HepG2 (cell line): ENCODE results near the gene ZFR. TPM values are rescaled to one million over a fixed set of nuclear protein-coding genes. Genes with fewer than 3 reads are reported as not detected.

Experiments
- ASH2L ChIP-seq: fragments of 300-600, 200-600 bp; sonication (generic); IDR thresholded peaks from 2 replicates; pipeline ENCODE4 v1.7.0; 2017; ENCODE audit warnings: low read depth, mild to moderate bottlenecking, moderate library complexity, mixed read lengths, low read length; ENCODE audit not compliant: insufficient read length
- MLLT10 ChIP-seq: sonication (generic); formaldehyde crosslinking; IDR thresholded peaks from 2 replicates; pipeline ENCODE4 v1.4.0; 2020; ENCODE audit warnings: missing genetic modification reagents
- MXD3 ChIP-seq: IDR thresholded peaks from 2 replicates; pipeline ENCODE4 v1.6.1; 2016; ENCODE audit warnings: mild to moderate bottlenecking, missing biosample characterization, missing genetic modification reagents
- PRDM15 ChIP-seq: sonication (generic); formaldehyde crosslinking; IDR thresholded peaks from 2 replicates; pipeline ENCODE4 v1.4.0; 2020; ENCODE audit warnings: missing genetic modification reagents
- U2AF2 ChIP-seq: fragments of 200-400 bp; formaldehyde crosslinking; IDR thresholded peaks from 2 replicates; pipeline ENCODE4 v1.6.1; 2017; ENCODE audit warnings: low read depth, mild to moderate bottlenecking, low read length
- ZNF264 ChIP-seq: sonication (generic); formaldehyde crosslinking; IDR thresholded peaks from 2 replicates; pipeline ENCODE4 v1.4.0; 2020; ENCODE audit warnings: missing genetic modification reagents
- ZNF362 ChIP-seq: sonication (generic); formaldehyde crosslinking; IDR thresholded peaks from 2 replicates; pipeline ENCODE4 v1.4.0; 2020; ENCODE audit warnings: missing genetic modification reagents, mild to moderate bottlenecking, borderline replicate concordance
- ZNF501 ChIP-seq: sonication (generic); formaldehyde crosslinking; IDR thresholded peaks from 2 replicates; pipeline ENCODE4 v1.5.1; 2020; ENCODE audit warnings: mild to moderate bottlenecking, moderate library complexity, missing genetic modification reagents
- ZNF577 ChIP-seq: sonication (generic); formaldehyde crosslinking; IDR thresholded peaks from 2 replicates; pipeline ENCODE4 v1.4.0; 2020; ENCODE audit warnings: mild to moderate bottlenecking, low read depth, missing genetic modification reagents, borderline replicate concordance
- polyA plus RNA-seq, 8 experiments: library from polyadenylated mRNA; depleted of rRNA in 3 of 8; stranded (reverse) in 7 of 8; unstranded in 1 of 8; fragments of >200 nt; fragmentation: Illumina TruSeq in 4 of 8; extraction: Trizol in 4 of 8; gene quantifications; 2 replicates each; pipeline versions ENCODE4 v1.2.1 to v1.2.3, GENCODE V29; 2011 to 2016; ENCODE audit warnings: low read depth in 4 of 8, missing spikeins in 1 of 8, mixed read lengths in 1 of 8; ENCODE audit not compliant: insufficient read depth in 1 of 8
- total RNA-seq, 5 experiments: library from RNA; depleted of rRNA; stranded (reverse); fragments of >200 nt; fragmentation: Illumina TruSeq; extraction: Trizol; gene quantifications; 2 replicates each; pipeline ENCODE4 v1.2.3, GENCODE V29; 2016; ENCODE audit warnings: low read depth in 1 of 5
- TF ChIP-seq, protein P1 (sequence below): sonication (generic); formaldehyde crosslinking; IDR thresholded peaks from 2 replicates; pipeline ENCODE4 v1.4.0; 2020; ENCODE audit warnings: missing genetic modification reagents
- TF ChIP-seq, protein P2 (sequence below): IDR thresholded peaks from 2 replicates; pipeline ENCODE4 v1.6.1; 2018; ENCODE audit warnings: missing genetic modification reagents, mild to moderate bottlenecking, missing compliant biosample characterization
- TF ChIP-seq, protein P3 (sequence below): sonication (generic); formaldehyde crosslinking; IDR thresholded peaks from 2 replicates; pipeline ENCODE4 v1.5.0; 2020; ENCODE audit warnings: mild to moderate bottlenecking, missing genetic modification reagents

The ZFR gene
- total and polyA plus RNA-seq, 2 of the 13 experiments (the other 11 are each of a cell fraction or from before 2014, with no cell fraction given): 89.0 to 92.8 TPM

- 0 out of 2 replicates have a peak, but pooled peaks have one; percentile 46 for TF ChIP-seq PRDM15 (CRISPR knock-in tag)
- no peak for TF ChIP-seq U2AF2
- no peak for TF ChIP-seq ZNF577
- TF ChIP-seq, protein P1, sequence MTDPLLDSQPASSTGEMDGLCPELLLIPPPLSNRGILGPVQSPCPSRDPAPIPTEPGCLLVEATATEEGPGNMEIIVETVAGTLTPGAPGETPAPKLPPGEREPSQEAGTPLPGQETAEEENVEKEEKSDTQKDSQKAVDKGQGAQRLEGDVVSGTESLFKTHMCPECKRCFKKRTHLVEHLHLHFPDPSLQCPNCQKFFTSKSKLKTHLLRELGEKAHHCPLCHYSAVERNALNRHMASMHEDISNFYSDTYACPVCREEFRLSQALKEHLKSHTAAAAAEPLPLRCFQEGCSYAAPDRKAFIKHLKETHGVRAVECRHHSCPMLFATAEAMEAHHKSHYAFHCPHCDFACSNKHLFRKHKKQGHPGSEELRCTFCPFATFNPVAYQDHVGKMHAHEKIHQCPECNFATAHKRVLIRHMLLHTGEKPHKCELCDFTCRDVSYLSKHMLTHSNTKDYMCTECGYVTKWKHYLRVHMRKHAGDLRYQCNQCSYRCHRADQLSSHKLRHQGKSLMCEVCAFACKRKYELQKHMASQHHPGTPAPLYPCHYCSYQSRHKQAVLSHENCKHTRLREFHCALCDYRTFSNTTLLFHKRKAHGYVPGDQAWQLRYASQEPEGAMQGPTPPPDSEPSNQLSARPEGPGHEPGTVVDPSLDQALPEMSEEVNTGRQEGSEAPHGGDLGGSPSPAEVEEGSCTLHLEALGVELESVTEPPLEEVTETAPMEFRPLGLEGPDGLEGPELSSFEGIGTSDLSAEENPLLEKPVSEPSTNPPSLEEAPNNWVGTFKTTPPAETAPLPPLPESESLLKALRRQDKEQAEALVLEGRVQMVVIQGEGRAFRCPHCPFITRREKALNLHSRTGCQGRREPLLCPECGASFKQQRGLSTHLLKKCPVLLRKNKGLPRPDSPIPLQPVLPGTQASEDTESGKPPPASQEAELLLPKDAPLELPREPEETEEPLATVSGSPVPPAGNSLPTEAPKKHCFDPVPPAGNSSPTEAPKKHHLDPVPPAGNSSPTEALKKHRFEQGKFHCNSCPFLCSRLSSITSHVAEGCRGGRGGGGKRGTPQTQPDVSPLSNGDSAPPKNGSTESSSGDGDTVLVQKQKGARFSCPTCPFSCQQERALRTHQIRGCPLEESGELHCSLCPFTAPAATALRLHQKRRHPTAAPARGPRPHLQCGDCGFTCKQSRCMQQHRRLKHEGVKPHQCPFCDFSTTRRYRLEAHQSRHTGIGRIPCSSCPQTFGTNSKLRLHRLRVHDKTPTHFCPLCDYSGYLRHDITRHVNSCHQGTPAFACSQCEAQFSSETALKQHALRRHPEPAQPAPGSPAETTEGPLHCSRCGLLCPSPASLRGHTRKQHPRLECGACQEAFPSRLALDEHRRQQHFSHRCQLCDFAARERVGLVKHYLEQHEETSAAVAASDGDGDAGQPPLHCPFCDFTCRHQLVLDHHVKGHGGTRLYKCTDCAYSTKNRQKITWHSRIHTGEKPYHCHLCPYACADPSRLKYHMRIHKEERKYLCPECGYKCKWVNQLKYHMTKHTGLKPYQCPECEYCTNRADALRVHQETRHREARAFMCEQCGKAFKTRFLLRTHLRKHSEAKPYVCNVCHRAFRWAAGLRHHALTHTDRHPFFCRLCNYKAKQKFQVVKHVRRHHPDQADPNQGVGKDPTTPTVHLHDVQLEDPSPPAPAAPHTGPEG: 0 out of 2 replicates have a peak, but pooled peaks have one; percentile 44
- TF ChIP-seq, protein P2, sequence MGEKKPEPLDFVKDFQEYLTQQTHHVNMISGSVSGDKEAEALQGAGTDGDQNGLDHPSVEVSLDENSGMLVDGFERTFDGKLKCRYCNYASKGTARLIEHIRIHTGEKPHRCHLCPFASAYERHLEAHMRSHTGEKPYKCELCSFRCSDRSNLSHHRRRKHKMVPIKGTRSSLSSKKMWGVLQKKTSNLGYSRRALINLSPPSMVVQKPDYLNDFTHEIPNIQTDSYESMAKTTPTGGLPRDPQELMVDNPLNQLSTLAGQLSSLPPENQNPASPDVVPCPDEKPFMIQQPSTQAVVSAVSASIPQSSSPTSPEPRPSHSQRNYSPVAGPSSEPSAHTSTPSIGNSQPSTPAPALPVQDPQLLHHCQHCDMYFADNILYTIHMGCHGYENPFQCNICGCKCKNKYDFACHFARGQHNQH (CRISPR knock-in tag): no peak
- TF ChIP-seq ZNF501: peak; percentile 76
- peak; percentile 82 for TF ChIP-seq ASH2L
- no peak for TF ChIP-seq MLLT10
- TF ChIP-seq, protein P3, sequence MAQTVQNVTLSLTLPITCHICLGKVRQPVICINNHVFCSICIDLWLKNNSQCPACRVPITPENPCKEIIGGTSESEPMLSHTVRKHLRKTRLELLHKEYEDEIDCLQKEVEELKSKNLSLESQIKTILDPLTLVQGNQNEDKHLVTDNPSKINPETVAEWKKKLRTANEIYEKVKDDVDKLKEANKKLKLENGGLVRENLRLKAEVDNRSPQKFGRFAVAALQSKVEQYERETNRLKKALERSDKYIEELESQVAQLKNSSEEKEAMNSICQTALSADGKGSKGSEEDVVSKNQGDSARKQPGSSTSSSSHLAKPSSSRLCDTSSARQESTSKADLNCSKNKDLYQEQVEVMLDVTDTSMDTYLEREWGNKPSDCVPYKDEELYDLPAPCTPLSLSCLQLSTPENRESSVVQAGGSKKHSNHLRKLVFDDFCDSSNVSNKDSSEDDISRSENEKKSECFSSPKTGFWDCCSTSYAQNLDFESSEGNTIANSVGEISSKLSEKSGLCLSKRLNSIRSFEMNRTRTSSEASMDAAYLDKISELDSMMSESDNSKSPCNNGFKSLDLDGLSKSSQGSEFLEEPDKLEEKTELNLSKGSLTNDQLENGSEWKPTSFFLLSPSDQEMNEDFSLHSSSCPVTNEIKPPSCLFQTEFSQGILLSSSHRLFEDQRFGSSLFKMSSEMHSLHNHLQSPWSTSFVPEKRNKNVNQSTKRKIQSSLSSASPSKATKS (CRISPR knock-in tag): no peak
- TF ChIP-seq ZNF362 (CRISPR knock-in tag): no peak
- no peak for TF ChIP-seq ZNF264 (CRISPR knock-in tag)
- peak; percentile 96 for TF ChIP-seq MXD3
Measured at GRCh38 chr5:32444431-32445286, at the start of gene ZFR (continued).
